B cell (primary cell): ENCODE results near the gene SPON2. TPM values are rescaled to one million over a fixed set of nuclear protein-coding genes. Genes with fewer than 3 reads are reported as not detected.

Experiments used
- ATAC-seq: fragments of 200-7000 bp; cut with Tn5 transposase; one replicate; pipeline ENCODE4 v1.10.0; 2021; ENCODE audit warnings: low read depth, mild to moderate bottlenecking, moderate number of reproducible peaks, moderate library complexity
- CTCF ChIA-PET: fragments of 350-600 bp; sonication (Branson Sonifier 250); formaldehyde crosslinking; loops from one replicate; lab custom pipeline; 2021; ENCODE audit warnings: antibody characterized with exemption, inconsistent platforms; lab: Charles Lee
- POLR2A ChIA-PET: fragments of 350-600 bp; sonication (Branson Sonifier 250); formaldehyde crosslinking; loops from one replicate; lab custom pipeline; 2021; ENCODE audit warnings: antibody characterized with exemption; lab: Charles Lee
- DNase-seq: peaks from one replicate; pipeline ENCODE4 v3.0.0; 2013
- H2AFZ ChIP-seq: 2 replicates; pipeline ENCODE4 v1.6.1; 2012; ENCODE audit warnings: mild to moderate bottlenecking, low read depth, low read length; ENCODE audit not compliant: insufficient read depth, poor library complexity, severe bottlenecking
- H3K27ac ChIP-seq, 2 donors: 1 replicate in 1 of 2; 2 replicates in 1 of 2; pipeline ENCODE4 v1.5.1; 2012 to 2013; ENCODE audit warnings: low read length in 2 of 2, mild to moderate bottlenecking in 2 of 2, moderate library complexity in 1 of 2
- H3K27me3 ChIP-seq, 4 experiments: fragments of 200-600 bp in 1 of 4; sonication (generic) in 1 of 4; replicated peaks in 1 of 4; 1 replicate in 2 of 4; 2 replicates in 2 of 4; pipeline versions ENCODE4 v1.6.1 to v1.7.0; 2013 to 2016; ENCODE audit warnings: low read length in 3 of 4, mild to moderate bottlenecking in 2 of 4, mixed read lengths in 1 of 4, moderate library complexity in 1 of 4; ENCODE audit not compliant: insufficient read depth in 4 of 4, control insufficient read depth in 3 of 4; ENCODE audit errors: control extremely low read depth in 1 of 4
- H3K36me3 ChIP-seq, 2 experiments: replicated peaks in 1 of 2; 1 replicate in 1 of 2; 2 replicates in 1 of 2; pipeline versions ENCODE4 v1.6.1 to v1.7.1; 2013; ENCODE audit warnings: low read length in 1 of 2; ENCODE audit not compliant: insufficient read depth in 2 of 2, control insufficient read depth in 1 of 2; ENCODE audit errors: control extremely low read depth in 1 of 2, extremely low read depth in 1 of 2
- H3K4me1 ChIP-seq, 2 donors: fragments of 200-600 bp in 1 of 2; sonication (generic) in 1 of 2; 1 replicate in 1 of 2; 2 replicates in 1 of 2; pipeline versions ENCODE4 v1.5.1 to v1.6.1; 2013 to 2017; ENCODE audit warnings: low read length in 2 of 2; ENCODE audit not compliant: control insufficient read depth in 2 of 2, insufficient read depth in 2 of 2
- H3K4me2 ChIP-seq: replicated peaks from 2 replicates; pipeline ENCODE3; 2012; ENCODE audit warnings: mild to moderate bottlenecking, low read depth, low read length; ENCODE audit not compliant: poor library complexity, severe bottlenecking
- H3K4me3 ChIP-seq, 5 experiments: fragments of 200-600 bp in 1 of 5; sonication (generic) in 1 of 5; 1 replicate in 3 of 5; 2 replicates in 2 of 5; pipeline versions ENCODE4 v1.5.1 to v1.7.0; 2011 to 2016; ENCODE audit warnings: low read length in 4 of 5, mild to moderate bottlenecking in 4 of 5, low read depth in 2 of 5, control low read depth in 1 of 5, moderate library complexity in 1 of 5; ENCODE audit not compliant: insufficient read depth in 1 of 5; ENCODE audit errors: control extremely low read depth in 1 of 5, extremely low read depth in 1 of 5
- H3K79me2 ChIP-seq: fragments of 200-600 bp; sonication (generic); one replicate; pipeline ENCODE4 v1.6.0; 2016; ENCODE audit warnings: low read length; ENCODE audit not compliant: control insufficient read depth, insufficient read depth
- H3K9ac ChIP-seq: fragments of 200-600 bp; sonication (generic); 2 replicates; pipeline ENCODE4 v1.6.1; 2017; ENCODE audit warnings: mild to moderate bottlenecking, low read length, moderate library complexity
- H3K9me3 ChIP-seq, 3 donors: one replicate each; pipeline versions ENCODE4 v1.6.1 to v1.7.1; 2013; ENCODE audit warnings: low read length in 2 of 3; ENCODE audit not compliant: control insufficient read depth in 2 of 3, insufficient read depth in 1 of 3; ENCODE audit errors: control extremely low read depth in 1 of 3
- H4K20me1 ChIP-seq: 2 replicates; pipeline ENCODE4 v1.6.0; 2012; ENCODE audit warnings: mild to moderate bottlenecking, low read length; ENCODE audit not compliant: insufficient read depth, control insufficient read depth, poor library complexity, severe bottlenecking
- H3K27ac Mint-ChIP-seq: one replicate; pipeline ENCODE4 v1.8.0; 2021; ENCODE audit warnings: mixed read lengths
- H3K27me3 Mint-ChIP-seq: one replicate; pipeline ENCODE4 v1.8.0; 2021; ENCODE audit warnings: mixed read lengths
- H3K4me1 Mint-ChIP-seq: one replicate; pipeline ENCODE4 v1.8.0; 2021; ENCODE audit warnings: mixed read lengths
- H3K4me3 Mint-ChIP-seq: one replicate; pipeline ENCODE4 v1.8.0; 2021; ENCODE audit warnings: mixed read lengths
- H3K9me3 Mint-ChIP-seq: one replicate; pipeline ENCODE4 v1.8.0; 2022; ENCODE audit warnings: mixed read lengths; ENCODE audit not compliant: insufficient read depth
- EZH2 ChIP-seq: IDR thresholded peaks from 2 replicates; pipeline ENCODE4 v1.6.1; 2012; ENCODE audit warnings: borderline replicate concordance, low read depth, mild to moderate bottlenecking, moderate library complexity, low read length; ENCODE audit not compliant: insufficient read depth, poor library complexity, severe bottlenecking
- WGBS: methylation state at CpG from one replicate; pipeline ENCODE4 v1.1.5; 2013; ENCODE audit warnings: missing lambda C conversion rate; ENCODE audit not compliant: insufficient coverage; 5-methylcytosine and 5-hydroxymethylcytosine counted together
- intact Hi-C: fragments of 100-400 bp; cut with micrococcal nuclease; formaldehyde crosslinking; loops from one replicate; pipeline ENCODE4 v1.10.0; 2022
- polyA plus RNA-seq: library from polyadenylated mRNA; depleted of rRNA; stranded (reverse); fragments of >200 nt; gene quantifications from 2 replicates; pipeline ENCODE4 v1.2.3, GENCODE V29; 2012
- total RNA-seq, 2 donors: library from RNA; stranded (reverse); fragments of 120-200 nt in 1 of 2; gene quantifications; 1 replicate in 1 of 2; 2 replicates in 1 of 2; pipeline versions ENCODE4 v1.2.3 to v1.2.4, GENCODE V29; 2013 to 2022
- TF ChIP-seq, protein P1 (sequence below): fragments of 200-600 bp; IDR thresholded peaks from one replicate; pipeline ENCODE4 v1.8.0; 2022; ENCODE audit warnings: antibody characterized with exemption, mild to moderate bottlenecking

Gene SPON2
- total and polyA plus RNA-seq, 2 donors (not counting 1 experiment from before 2014, with no cell fraction given): 3.8 to 5.1 TPM

DNA sequence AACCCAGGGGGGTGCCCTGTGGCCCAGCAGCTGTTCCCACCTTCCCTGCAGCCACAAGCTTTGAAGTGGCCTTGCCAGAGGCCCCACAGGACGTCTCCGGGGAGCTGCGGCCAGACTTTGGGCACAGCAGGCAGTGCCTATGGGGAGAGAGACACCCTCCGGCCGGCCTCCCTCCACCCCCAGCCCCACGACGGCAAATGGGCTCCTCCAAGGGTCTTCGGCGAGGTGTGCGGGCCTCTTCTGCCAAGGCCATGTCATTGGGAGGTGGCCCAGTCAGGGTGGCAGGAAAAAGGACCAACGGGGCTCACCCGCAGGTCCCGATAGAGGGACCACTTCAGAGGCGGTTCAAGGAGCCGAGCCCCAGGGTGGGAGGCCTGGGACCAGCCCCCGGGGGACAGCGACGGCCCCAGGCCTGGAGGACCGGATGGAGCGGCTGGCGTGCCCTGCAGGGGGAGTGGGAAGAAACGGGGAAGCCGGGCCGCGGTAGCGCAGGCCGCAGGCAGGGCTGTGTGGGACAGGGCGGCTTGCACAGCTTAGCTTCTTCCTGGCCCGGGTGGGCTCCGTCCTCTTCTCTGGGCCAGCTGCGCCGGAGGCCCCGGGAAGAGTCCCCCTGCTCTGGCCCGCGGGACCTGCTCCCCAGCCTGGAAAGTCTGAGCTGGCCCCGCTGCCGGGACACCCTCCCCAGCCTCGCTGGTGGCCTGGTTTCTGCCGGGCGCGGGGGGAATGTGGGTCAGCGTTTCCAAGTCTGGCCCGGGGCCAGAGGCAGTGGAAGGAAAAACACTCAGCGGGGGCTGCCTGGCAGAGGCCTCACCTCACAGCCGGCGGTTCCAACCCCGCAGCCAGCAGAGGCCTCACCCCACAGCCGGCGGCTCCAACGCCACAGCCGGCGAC is 21.9 kb upstream of the SPON2 start:
- Histone ChIP-seq H3K79me2 (no peaks in the 10 kb centered on the region), H3K36me3 (no peaks in the 10 kb centered on the region), H3K4me1 (no peaks in the 10 kb centered on the region), H3K4me2 (no peak overlapping the region), H3K27ac (no peak overlapping the region), H2AFZ (no peak overlapping the region), H3K9me3 (peaks cover 0 to 4% (median 0%) of the 10 kb centered on the region in 3 donors), H3K9ac (no peak overlapping the region), H4K20me1 (no peaks in the 10 kb centered on the region), H3K4me3 (no peak overlapping the region), H3K27me3 (no peaks in the 10 kb centered on the region)
- H3K27me3 Mint-ChIP-seq: no peaks in the 10 kb centered on the region
- H3K4me1 Mint-ChIP-seq: no peaks in the 10 kb centered on the region
- POLR2A ChIA-PET: no interaction called here
- intact Hi-C loops: no loop called here
- TF ChIP-seq EZH2: no peak
- TF ChIP-seq, protein P1, sequence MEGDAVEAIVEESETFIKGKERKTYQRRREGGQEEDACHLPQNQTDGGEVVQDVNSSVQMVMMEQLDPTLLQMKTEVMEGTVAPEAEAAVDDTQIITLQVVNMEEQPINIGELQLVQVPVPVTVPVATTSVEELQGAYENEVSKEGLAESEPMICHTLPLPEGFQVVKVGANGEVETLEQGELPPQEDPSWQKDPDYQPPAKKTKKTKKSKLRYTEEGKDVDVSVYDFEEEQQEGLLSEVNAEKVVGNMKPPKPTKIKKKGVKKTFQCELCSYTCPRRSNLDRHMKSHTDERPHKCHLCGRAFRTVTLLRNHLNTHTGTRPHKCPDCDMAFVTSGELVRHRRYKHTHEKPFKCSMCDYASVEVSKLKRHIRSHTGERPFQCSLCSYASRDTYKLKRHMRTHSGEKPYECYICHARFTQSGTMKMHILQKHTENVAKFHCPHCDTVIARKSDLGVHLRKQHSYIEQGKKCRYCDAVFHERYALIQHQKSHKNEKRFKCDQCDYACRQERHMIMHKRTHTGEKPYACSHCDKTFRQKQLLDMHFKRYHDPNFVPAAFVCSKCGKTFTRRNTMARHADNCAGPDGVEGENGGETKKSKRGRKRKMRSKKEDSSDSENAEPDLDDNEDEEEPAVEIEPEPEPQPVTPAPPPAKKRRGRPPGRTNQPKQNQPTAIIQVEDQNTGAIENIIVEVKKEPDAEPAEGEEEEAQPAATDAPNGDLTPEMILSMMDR: no peak
- no peaks in the 10 kb centered on the region for H3K9me3 Mint-ChIP-seq
- CTCF ChIA-PET: no interaction called here
- no peak for DNase-seq
- WGBS: 93% methylated on average over 45 of the region's 52 CpGs
- H3K4me3 Mint-ChIP-seq: no peak overlapping the region
- no peak for ATAC-seq
- no peak overlapping the region for H3K27ac Mint-ChIP-seq

DNA sequence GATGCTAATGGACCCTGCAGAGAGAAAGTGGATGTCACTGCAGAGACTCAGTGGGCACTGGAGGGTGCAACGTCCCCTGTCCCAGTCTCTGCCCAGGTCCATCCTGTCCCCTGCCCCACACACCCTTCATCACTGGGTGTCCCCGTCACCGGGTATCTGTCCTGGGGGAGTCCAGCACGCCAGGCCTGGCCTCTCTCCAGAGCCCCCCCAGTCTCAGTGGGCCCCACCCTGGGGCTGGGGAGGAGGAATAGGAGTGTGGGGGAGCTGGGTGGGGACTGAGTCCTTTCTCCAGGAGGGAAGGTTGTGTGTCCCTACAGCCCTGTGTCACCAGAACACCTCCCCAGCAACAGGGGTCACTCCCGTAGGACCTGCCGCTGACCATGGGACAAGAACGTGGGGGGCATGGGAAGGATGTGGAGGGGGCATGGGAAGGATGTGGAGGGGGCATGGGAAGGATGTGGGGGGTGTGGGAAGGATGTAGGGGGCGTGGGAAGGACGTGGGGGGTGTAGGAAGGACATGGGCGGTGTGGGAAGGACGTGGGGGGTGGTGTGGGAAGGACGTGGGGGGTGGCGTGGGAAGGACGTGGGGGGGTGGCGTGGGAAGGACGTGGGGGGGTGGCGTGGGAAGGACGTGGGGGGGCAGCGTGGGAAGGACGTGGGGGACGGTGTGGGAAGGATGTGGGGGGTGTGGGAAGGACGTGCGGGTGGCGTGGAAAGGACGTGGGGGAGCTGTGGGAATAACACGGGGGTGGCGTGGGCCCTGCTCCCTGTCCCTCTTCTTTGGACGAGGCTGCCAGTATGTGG is 21.0 kb upstream of the SPON2 start:
- ATAC-seq: no peak
- Histone ChIP-seq H3K79me2 (no peaks in the 10 kb centered on the region), H3K4me2 (no peak overlapping the region), H4K20me1 (no peaks in the 10 kb centered on the region), H3K27ac (no peak overlapping the region), H3K27me3 (no peaks in the 10 kb centered on the region), H3K36me3 (no peaks in the 10 kb centered on the region), H2AFZ (no peak overlapping the region), H3K9me3 (peaks cover 0 to 4% (median 0%) of the 10 kb centered on the region in 3 donors), H3K4me1 (no peaks in the 10 kb centered on the region), H3K9ac (no peak overlapping the region), H3K4me3 (no peak overlapping the region)
- Mint-ChIP-seq H3K4me1 (no peaks in the 10 kb centered on the region), H3K27ac (no peak overlapping the region), H3K9me3 (no peaks in the 10 kb centered on the region), H3K27me3 (no peaks in the 10 kb centered on the region), H3K4me3 (no peak overlapping the region)
- ChIA-PET CTCF (no interaction called here), POLR2A (no interaction called here)
- WGBS: 76% methylated on average over 10 of the region's 28 CpGs
- intact Hi-C loops: no loop called here
- no peak for DNase-seq
- TF ChIP-seq EZH2: no peak
- TF ChIP-seq, protein P1: no peak
